Colon (tissue), 2 donors: ENCODE data around the gene PNMA8A.
"Not testable (repeated sequence)": the region's sequence is repeated elsewhere in the genome, so short reads cannot be mapped to it uniquely, and the experiment has no call there.

Experiments
- FAIRE-seq: peaks from 2 replicates; lab custom pipeline; 2012; peaks lifted over from hg19 to GRCh38; lab: Jason Lieb, UNC
- donor health status: control.
- donor health status: control.

The PNMA8A gene

GRCh38 chr19:46466536-46467196 is 4.7 kb downstream of the PNMA8A start:
- FAIRE-seq, result no peak

GRCh38 chr19:46463516-46463915 is 7.8 kb downstream of the PNMA8A start:
- no peak for FAIRE-seq

GRCh38 chr19:46461537-46461936 is 9.8 kb downstream of the PNMA8A start:
- FAIRE-seq, result no peak

GRCh38 chr19:46460981-46461380 is 10.4 kb downstream of the PNMA8A start:
- no peak for FAIRE-seq

GRCh38 chr19:46460055-46460454 is 11.3 kb downstream of the PNMA8A start:
- no peak for FAIRE-seq

GRCh38 chr19:46456930-46457329 is 14.4 kb downstream of the PNMA8A start:
- FAIRE-seq, result no peak

GRCh38 chr19:46454244-46454643 is 17.1 kb downstream of the PNMA8A start:
- no peak for FAIRE-seq

GRCh38 chr19:46453661-46454060 is 17.7 kb downstream of the PNMA8A start:
- FAIRE-seq, result no peak

- FAIRE-seq, result no peak
Measured at GRCh38 chr19:46452186-46452585, 19.2 kb downstream of the PNMA8A start.

- FAIRE-seq, result no peak
Measured at GRCh38 chr19:46451352-46451751, 20.0 kb downstream of the PNMA8A start.

- no peak for FAIRE-seq
Measured at GRCh38 chr19:46450737-46451136, 20.6 kb downstream of the PNMA8A start.

GRCh38 chr19:46449228-46449627 is 22.1 kb downstream of the PNMA8A start:
- no peak for FAIRE-seq

GRCh38 chr19:46448601-46449000 is 22.8 kb downstream of the PNMA8A start:
- no peak for FAIRE-seq

GRCh38 chr19:46447824-46448223 is 23.5 kb downstream of the PNMA8A start:
- no peak for FAIRE-seq

- FAIRE-seq, result no peak
Measured at GRCh38 chr19:46447006-46447405, 24.4 kb downstream of the PNMA8A start.

- FAIRE-seq, result no peak
Measured at GRCh38 chr19:46446021-46446420, 25.3 kb downstream of the PNMA8A start.

GRCh38 chr19:46442808-46443450 is 28.4 kb downstream of the PNMA8A start:
- no peak for FAIRE-seq

- no peak for FAIRE-seq
Measured at GRCh38 chr19:46441866-46442265, 29.5 kb downstream of the PNMA8A start.

- FAIRE-seq, result not testable (repeated sequence)
Measured at GRCh38 chr19:46435689-46436088, 35.7 kb downstream of the PNMA8A start.

- FAIRE-seq, result no peak
Measured at GRCh38 chr19:46435009-46435408, 36.4 kb downstream of the PNMA8A start.

- FAIRE-seq, result not testable (repeated sequence)
Measured at GRCh38 chr19:46433470-46433869, 37.9 kb downstream of the PNMA8A start.

GRCh38 chr19:46431824-46432223 is 39.5 kb downstream of the PNMA8A start:
- FAIRE-seq, result no peak

GRCh38 chr19:46429999-46430398 is 41.4 kb downstream of the PNMA8A start:
- no peak for FAIRE-seq
